Stimulated activated CD4-positive, alpha-beta T cell treated with anti-CD3 and anti-CD28 coated beads, Interleukin-2, amount 100 ng/mL, for 4 hours (primary cell): ENCODE data around the gene PITPNC1.
"Not testable (repeated sequence)": the region's sequence is repeated elsewhere in the genome, so short reads cannot be mapped to it uniquely, and the experiment has no call there.

Source experiments
- DNase-seq: peaks from one replicate; pipeline ENCODE4 v3.0.0-alpha.2; 2020; ENCODE audit warnings: low read depth

The PITPNC1 gene

DNA sequence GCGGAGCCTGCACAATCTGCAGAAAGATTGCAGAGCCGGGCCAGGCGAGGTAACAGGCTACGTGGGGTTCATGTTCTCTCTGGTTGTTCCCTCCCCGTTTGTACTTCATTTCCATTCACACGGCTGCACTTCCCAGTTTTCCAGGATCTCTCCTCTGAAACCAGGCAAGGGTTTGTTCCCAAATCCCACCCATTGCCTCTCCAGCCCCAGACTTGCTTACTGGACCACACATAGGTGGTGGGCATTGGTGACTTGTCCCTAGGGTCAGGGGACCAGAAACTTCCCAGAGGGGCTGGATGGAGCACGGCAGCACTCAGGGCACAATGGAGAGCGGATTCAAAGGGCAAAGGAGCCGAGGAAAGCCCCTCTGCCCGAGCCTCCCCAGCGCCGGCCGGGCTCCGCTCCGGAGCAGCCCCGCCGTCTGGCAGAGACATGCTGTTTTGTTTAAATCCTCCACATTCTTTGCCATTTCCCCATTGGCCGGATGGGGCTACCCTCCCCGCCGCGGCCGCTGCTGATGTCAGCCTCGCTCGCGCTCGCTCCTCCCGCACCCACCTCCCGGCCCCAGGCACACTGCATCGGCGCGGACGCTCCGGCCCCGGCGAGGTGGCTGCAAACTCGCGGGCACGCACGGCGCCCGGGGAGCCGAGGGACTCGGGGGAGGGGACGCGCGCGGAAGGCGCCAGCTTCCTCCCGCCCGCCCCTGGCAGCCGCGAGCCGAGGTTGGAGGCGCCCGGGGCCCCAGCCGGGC, at the start of gene PITPNC1:
Gene PITPNC1 (plus strand): TSS at position 545 of the 751 bp plus-strand sequence.
- peak; percentile 73 for DNase-seq

DNA sequence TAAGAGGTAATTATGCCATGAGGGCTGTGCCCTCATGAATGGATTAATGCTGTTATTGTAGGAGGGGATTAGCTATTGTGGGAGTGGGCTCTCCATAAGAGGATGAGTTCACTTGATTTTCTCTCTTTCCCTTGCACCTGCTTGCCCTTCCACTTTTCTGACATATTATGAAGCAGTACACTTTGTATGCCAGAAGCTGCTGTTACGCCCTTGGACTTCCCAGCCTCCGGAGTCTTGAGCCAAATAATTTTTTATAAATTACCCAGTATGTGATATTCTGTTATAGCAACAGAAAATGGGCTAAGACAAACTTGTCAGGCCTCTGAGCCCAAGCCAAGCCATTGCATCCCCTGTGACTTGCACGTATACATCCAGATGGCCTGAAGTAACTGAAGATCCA, 49.1 kb upstream of the PITPNC1 start:
- DNase-seq: no peak

DNA sequence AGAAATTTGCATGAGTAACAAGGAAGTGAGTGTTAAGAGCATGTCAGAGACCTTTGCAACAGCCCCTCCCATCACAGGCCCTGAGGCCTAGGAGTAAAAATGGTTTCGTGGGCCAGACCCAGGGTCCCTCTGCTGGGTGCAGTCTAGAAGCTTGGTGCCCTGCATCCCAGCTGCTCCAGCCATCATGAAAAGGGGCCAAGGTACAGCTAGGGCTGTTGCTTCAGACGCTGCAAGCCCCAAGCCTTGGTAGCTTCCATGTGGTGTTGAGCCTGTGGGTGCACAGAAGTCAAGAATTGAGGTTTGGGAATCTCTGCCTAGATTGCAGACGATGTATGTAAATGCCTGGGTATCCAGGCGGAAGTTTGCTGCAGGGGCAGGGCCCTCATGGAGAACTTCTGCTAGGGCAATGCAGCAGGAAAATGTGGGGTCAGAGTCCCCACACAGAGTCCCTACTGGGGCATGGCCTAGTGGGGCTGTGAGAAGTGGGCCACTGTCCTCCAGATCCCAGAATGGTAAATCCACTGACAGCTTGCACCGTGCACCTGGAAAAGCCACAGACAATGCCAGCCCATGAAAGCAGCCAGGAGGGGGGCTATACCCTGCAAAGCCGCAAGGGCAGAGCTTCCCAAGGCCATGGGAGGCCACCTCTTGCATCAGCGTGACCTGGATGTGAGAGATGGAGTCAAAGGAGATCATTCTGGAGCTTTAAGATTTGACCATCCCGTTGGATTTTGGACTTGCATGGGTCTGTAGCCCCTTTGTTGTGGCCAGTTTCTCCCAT, 45.5 kb upstream of the PITPNC1 start:
- not testable (repeated sequence) for DNase-seq

DNA sequence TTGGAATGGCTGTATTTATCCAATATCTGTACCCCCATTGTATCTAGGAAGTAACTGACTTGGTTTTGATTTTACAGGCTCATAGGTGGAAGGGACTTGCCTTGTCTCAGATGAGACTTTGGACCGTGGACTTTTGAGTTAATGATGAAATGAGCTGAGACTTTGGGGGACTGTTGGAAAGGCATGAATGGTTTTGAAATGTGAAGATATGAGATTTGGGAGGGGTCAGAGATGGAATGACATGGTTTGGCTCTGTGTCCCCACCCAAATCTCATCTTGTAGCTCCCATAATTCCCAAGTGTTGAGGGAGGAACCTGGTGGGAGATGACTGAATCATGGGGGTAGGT, 44.9 kb upstream of the PITPNC1 start:
- not testable (repeated sequence) for DNase-seq

DNA sequence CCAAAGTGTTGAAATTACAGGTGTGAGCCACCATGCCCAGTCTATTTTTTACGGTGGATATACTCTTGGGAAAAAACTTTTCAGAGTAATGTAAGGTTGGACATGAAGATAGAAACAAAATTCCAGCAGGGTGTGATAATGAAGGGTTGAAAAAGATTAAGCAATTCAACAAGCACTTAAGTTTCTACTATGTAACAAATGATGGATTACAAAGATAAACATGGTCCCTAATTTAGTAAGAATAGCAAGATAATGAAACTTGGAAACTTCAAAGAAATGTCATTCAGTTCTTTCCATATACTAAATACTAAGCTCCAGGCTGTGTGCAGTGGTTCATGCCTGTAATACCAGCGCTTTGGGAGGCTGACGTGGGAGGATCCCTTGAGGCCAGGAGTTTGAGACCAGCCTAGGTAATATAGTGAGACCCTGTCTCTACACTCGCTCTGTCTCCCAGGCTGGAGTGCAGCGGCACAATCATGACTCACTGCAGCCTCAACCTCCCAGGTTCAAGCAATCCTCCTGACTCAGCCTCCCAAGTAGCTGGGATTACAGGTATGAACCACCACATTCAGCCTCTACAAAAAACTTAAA, 41.7 kb upstream of the PITPNC1 start:
- no peak for DNase-seq

DNA sequence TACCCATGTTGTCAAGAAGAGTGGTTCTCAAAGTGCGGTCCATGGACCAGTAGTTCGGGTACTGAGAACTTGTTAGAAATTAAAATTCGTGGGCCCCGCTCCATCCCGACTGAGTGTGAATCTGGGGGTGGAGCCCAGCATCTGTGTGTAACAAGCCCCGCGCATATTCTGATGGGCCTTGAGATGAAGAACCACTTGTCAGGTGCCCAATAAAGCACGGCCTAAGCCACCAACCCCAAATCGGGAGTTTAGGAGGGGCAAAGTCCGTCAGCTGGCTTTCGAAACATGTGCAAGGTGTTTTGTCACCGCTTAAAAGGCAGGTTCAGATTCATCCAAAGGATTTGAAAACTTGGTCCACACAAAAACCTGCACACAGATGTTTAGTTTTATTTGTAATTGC, 40.2 kb upstream of the PITPNC1 start:
- no peak for DNase-seq

DNA sequence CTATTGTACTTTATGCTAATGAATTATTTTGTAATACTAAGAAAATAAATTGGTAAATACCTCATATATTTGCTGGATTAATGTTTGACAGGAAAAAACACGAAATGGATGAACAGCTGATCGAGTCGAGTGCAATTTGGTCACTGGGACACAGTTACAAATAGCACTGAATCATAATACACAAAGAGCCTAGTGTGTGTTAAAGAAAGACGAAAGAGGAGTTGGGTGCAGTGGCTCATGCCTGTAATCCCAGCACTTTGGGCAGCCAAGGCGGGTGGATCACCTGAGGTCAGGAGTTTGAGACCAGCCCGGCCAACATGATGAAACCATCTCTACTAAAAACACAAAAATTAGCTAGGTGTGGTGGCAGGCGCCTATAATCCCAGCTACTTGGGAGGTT, 38.7 kb upstream of the PITPNC1 start:
- not testable (repeated sequence) for DNase-seq

DNA sequence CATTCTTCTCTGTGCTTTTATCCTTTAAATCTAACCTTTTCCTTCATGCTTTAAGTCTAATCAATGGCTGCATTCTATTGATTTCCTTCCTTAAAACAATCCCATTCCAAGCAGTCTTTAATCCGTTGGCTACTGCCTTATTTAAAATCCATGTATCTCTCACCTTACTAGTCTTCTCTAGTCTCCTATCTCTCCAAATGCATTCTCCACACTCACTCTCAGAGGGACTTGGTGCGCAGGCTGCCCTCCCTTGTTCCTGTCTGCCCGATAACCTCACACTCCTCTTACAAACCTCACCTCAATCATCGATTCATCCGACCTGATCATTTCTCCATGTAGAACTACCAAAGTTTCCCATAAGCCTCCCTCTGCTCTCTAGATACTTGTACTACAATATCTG, 33.8 kb upstream of the PITPNC1 start:
- no peak for DNase-seq

DNA sequence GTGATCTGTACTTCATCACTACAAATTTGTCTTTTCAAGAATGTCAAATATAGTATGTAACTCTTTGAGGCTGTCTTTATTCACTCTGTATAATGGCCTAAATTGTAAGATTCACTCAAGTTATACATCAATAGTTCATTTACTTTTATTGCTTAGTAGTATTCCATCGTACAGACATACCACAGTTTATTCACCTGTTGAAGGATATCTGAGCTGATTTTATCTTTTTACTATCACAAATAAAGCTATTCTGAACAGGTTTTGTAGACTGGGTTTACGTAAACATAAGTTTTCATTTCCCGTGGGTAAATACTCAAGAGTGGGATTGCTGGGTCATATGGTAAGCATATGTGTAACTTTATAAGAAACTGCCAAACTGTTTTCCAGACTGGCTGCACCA, 29.3 kb upstream of the PITPNC1 start:
- no peak for DNase-seq

DNA sequence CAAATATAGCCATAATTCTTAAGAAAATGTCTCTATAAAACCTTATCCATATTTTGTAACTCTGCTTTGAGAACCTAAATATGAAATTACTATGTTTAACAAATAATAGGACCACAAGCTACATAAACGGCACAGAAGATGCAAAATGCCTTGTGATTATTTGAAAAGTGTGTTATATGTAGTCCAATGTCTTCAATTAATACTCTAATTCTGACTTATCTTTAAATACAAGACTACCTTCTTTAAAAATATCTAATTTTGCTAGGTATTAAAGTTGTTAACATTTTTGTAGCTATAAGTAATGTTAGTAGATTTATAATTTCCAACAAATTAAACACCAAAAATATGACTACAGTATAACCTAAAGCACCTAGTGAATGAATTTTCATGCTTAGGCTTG, 27.7 kb upstream of the PITPNC1 start:
- DNase-seq: no peak

DNA sequence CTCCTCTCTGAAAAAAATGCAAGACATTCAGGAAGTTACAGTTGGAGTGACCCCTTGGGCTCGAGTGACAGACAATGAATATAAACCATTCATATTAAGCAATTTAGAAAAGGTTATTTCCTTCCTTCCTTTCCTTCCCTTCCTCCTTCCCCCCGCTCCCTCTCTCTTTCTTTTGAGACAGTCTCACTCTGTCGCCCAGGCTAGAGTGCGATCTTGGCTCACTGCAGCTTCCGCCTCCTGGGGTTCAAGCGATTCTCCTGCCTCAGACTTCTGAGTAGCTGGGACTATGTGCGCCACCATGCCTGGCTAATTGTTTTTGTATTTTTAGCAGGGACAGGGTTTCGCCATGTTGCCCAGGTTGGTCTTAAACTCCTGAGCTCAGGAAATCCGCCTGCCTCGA, 23.9 kb upstream of the PITPNC1 start:
- no peak for DNase-seq

DNA sequence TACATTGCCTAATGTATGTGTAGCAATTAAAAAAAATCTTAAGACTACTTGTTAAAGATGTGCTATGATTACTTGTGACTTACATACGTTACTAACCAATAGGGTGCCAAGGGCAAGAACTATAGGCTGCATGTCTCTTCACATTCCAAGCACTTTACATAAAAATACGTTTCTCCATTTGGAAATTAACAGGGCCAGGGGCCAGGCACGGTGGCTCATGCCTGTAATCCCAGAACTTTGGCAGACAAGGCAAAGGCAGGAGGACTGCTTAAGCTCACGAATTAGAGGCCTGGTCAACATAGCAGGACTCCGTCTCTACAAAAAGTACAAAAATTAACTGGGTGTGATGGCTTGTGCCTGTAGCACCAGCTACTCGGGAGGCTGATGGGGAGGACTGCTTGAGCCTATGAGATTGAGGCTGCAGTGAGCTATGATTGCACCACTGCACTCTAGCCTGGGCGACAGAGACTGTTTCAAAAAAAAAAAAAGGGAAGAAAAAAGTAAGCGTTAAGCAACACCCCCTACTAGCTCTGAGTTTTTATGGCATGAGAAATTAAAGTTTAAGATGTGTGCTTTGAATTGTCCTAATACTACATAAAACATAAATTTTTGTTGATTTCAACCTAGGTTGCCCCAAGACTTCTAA, 23.0 kb upstream of the PITPNC1 start:
- no peak for DNase-seq

DNA sequence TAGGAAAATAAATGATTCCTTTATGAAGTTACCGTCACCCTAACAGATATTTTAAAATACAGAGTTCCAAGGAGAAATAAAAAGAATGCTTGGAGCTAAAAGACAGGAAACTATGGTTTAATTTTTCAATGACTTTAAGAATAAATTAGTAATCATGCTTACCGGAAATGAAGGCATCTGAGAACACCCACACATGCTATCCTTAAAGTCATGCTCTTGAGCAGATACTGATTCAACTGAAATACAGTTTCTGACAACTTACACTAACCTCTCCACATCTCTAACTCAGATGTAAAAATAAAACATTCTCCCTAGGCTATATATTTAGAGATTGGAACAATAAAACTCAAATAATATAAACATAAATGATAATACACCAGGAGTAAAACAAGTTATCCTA, 18.5 kb upstream of the PITPNC1 start:
- DNase-seq: no peak

DNA sequence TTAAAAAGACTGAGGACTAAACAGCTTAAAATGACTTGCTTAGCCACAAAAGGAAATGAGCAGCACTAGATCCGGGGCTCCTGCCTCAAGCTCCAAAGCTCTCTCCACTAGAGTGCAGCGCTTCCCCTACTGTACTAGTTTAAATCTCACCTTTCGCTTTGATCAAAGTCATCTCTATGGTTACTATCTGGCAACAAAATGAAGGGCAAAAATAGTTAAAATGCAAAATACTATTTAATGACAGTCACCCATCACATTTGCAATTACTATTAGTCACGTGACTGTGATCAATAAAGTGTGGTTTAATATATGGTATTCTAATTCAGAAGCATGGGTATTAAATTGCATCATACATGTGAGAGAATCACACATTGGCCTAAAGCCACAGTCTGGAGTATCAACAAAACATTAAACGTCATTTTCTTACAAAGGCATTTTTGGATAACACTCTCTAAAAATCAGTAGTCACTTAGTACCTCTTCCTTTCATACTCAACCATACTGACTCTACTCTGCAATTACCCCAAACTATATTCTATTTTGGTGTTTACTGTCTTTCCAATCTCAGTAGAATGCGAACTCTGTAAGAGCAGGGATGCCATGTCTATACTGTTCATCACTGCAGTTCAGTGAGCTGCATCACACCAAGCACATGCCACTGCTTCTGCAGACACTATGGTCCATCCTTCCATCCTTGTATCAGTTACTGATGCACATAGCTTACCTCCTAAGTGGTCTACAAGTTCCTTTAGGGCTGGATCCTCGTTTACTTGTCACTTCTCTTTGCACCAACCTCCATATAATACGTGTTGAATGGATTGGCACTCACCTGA, 16.9 kb upstream of the PITPNC1 start:
- DNase-seq: no peak

DNA sequence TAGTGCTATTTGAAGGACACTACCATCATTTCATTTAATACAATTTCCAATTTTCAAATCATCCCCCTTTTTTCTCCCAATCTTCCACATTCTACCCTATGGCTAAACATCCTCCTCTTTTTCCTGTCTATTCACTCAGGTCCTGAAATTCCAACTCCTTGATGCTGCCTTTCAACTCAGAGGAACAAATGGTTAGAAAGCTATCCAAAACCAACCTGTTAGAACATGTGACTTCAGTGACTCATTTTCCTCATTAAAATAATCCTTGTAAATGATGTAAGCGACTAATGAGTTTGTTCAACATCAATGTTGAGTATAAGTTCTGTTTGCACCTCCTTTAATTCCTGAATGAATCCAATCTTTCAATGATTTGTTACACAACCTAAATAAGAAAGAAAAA, 16.2 kb upstream of the PITPNC1 start:
- no peak for DNase-seq

DNA sequence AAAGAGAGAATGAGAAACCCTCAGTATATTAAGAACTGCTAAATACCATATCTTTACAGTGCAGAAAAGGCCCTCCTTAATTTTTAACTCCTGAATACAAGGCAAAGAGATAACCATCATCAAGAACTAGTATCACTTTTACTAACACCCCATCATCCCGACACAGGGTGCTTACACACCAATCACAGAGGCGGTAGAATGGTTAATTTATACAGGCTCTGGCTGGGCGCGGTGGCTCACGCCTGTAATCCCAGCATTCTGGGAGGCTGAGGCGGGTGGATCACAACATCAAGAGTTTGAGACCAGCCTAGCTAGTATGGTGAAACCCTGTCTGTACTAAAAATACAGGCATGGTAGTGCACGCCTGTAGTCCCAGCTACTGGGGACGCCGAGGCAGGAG, 14.9 kb upstream of the PITPNC1 start:
- no peak for DNase-seq

DNA sequence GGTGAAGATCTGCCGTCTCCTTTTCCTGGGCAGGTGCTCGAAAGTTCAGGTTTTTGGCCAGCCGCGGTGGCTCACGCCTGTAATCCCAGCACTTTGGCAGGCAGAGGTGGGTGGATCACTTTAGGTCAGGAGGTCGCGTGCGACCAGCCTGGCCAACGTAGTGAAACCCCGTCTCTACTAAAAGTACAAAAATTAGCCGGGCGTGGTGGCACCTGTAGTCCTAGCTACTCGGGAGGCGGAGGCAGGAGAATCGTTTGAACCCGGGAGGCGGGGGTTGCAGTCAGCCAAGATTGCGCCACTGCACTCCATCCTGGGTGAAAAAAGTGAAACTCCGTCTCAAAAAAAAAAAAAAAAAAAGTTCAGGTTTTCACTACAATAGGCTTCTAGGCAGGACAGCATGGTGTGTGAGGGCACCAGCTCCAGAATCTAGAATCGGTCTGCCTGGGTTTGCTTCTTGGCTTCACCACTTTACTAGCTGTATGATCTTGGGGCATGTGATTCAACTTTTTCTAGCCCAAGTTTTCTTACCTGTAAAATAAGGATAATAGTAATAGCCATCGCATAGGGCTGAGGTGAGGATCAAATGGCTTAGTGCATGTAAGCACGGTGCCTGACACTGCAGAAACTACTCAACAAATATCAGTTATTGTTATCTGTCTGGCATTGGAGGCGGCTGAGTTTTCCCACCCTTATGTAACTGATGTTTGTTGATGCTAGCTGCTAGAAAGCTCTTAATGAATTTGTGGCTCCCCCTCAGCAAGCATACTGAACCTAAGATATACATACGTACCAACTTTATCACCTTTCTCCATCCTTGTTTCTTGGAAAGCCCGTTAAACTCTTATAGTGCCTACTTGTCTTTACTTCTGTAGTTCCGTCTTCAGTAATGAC, 12.0 kb upstream of the PITPNC1 start:
- DNase-seq: no peak

DNA sequence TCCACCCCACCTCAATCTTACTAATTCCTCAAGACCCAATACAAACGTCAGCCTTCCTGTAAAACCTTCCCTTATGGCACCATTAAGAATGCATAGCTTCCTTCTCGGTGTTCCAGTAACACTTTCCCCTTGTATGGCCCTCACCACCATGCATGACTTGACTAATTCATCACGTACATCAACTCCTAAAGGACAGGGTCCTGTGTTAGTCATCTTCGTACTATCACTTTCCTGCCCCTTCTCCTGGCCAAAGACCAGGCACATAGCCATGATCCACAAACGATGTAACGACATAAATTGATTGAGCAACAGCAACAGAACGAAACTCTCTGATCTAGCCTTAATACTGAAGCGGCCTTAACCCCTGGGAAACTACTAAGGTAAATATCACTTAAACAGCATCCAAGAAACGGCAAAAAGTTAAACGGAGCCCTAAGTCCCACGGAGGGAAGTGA, 11.3 kb upstream of the PITPNC1 start:
- DNase-seq: no peak

DNA sequence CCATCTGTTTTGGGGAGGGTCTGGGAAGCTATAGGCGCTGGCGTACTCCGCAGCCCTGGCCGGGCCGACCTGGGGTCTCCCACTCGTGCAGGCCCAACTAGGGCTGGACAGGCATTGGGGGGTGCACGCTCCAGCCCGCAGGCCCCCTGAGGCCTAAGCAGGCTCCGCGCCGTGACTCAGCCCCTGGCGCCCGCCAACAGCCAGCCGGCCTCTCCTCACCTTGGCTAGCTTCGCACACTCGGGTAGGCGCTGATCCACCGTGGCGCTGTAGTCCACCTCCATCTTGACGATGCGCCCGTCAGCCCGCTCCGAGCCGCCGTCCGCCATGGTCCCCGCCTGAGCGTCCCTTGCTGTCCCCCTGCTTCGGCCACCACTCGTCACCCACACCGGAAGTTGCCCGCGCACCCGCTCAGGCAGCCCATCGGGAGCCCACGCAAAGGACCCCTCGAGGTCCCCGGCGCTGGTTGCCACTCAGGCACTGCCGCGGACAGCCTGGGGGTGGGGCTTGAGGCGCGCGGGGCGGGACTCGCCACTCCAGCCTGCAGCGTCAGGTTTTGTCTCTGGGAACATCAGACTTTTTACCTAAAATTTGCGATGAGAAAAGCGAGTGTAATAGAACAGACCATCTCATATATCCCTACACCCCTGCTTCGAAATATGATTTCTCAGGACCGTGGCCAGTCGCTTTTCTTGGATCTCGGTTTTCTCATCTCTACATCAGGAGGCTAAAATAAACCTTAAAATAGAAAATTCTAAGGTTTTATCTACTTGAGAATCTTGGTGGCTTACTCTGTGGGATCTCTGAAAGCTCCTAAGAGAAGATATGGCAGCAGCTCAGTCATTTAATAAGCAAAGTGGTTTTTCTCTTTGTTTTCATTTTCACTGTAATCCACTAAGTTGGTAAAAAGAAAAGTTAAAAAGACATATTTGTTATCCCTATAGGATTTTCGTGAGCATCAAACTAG, 10.6 kb upstream of the PITPNC1 start, which contains the start of gene PSMD12:
Gene PSMD12 (minus strand): TSS at position 385 of the 965 bp plus-strand sequence. CDS start 58 bp downstream, at position 327.
- DNase-seq: peak; percentile 87
